ENCODE results near the gene NAALADL2.

The NAALADL2 gene

DNA sequence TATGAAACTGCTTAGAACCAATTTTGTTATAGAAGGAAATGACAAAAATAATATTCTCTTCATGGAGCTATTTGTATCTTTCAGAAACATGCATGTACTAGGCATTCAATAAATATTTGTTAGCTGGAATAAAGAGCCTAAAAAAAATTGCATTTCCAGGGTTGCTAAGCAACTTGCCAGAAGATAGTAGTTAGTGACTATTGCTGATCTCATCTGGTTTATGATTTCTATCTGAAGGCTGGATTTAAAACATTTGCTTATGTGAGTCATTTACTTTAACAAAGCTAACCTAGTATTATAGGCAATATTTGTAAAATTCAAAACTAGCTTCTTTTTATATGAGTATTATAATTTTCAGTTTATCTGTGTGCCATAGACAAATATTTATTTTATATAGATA lies 78.3 kb downstream of the NAALADL2 start:
- ChIA-PET CTCF (no interaction called here), POLR2A (no interaction called here)
- Histone ChIP-seq H3K4me1 (ENCODE audit: control extremely low read depth in 1 of 4, control insufficient read depth in 4 of 4, insufficient read depth in 4 of 4, low read length in 3 of 4) (no peaks in the 10 kb centered on the region), H3K4me3 (ENCODE audit: control insufficient read depth in 1 of 7, extremely low read depth in 1 of 7, insufficient read depth in 4 of 7, low read depth in 2 of 7, low read length in 6 of 7) (no peak overlapping the region), H3K27me3 (replicated peaks in 2 of 5; ENCODE audit: control insufficient read depth in 4 of 5, insufficient read depth in 5 of 5, low read length in 4 of 5) (no peaks in the 10 kb centered on the region), H3K27ac (ENCODE audit: insufficient read depth in 1 of 2, low read depth in 1 of 2, low read length in 2 of 2, poor library complexity in 1 of 2, severe bottlenecking in 2 of 2) (no peak overlapping the region), H3K36me3 (ENCODE audit: control insufficient read depth in 4 of 4, insufficient read depth in 4 of 4, low read length in 3 of 4) (no peaks in the 10 kb centered on the region), H3K9me3 (ENCODE audit: control extremely low read depth in 1 of 5, control insufficient read depth in 4 of 5, insufficient read depth in 2 of 5, low read depth in 1 of 5, low read length in 4 of 5) (peaks cover 0 to 6% (median 0%) of the 10 kb centered on the region in 5 experiments)
- no peak for DNase-seq

DNA sequence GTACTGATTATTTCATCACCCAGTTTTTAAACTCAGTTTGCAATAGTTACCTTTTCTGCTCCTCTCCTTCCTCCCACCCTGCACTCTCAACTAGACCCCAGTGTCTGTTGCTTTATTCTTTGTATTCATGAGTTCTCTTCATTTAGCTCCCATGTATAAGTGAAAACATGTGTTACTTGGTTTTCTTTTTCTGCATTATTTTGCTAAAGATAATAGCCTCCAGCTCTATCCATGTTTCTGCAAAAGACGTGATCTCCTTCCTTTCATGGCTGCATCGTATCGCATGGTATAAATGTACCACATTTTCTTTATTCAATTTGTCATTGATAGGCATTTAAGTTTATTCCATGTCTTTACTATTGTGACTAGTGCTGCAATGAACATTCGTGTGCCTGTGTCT lies 79.0 kb downstream of the NAALADL2 start:
- Histone ChIP-seq H3K27me3 (replicated peaks in 2 of 5; ENCODE audit: control insufficient read depth in 4 of 5, insufficient read depth in 5 of 5, low read length in 4 of 5) (no peaks in the 10 kb centered on the region), H3K4me1 (ENCODE audit: control extremely low read depth in 1 of 4, control insufficient read depth in 4 of 4, insufficient read depth in 4 of 4, low read length in 3 of 4) (no peaks in the 10 kb centered on the region), H3K4me3 (ENCODE audit: control insufficient read depth in 1 of 7, extremely low read depth in 1 of 7, insufficient read depth in 4 of 7, low read depth in 2 of 7, low read length in 6 of 7) (no peak overlapping the region), H3K36me3 (ENCODE audit: control insufficient read depth in 4 of 4, insufficient read depth in 4 of 4, low read length in 3 of 4) (no peaks in the 10 kb centered on the region), H3K27ac (ENCODE audit: insufficient read depth in 1 of 2, low read depth in 1 of 2, low read length in 2 of 2, poor library complexity in 1 of 2, severe bottlenecking in 2 of 2) (no peak overlapping the region), H3K9me3 (ENCODE audit: control extremely low read depth in 1 of 5, control insufficient read depth in 4 of 5, insufficient read depth in 2 of 5, low read depth in 1 of 5, low read length in 4 of 5) (peaks cover 0 to 6% (median 0%) of the 10 kb centered on the region in 5 experiments)
- CTCF ChIA-PET: no interaction called here
- no peak for DNase-seq
- POLR2A ChIA-PET: no interaction called here
- WGBS (ENCODE audit: insufficient coverage): no CpG with 5 or more reads among the region's 4 CpGs

DNA sequence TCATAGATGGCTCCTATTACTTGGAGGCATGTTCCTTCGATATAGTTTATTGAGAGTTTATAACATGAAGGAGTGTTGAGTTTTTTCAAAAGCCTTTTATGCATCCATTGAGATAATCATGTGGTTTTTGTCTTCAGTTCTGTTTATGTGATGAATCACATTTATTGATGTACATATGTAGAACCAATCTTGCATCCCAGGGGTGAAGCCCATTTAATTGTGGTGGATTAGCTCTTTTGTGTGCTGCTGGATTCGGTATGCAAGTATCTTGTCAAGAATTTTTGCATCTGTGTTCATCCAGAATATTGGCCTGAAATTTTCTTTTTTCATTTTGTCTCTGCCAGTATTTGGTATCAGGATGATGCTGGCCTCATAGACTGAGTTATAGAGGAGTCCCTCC lies 81.0 kb downstream of the NAALADL2 start:
- no peaks in the 10 kb centered on the region for H3K27me3 ChIP-seq (replicated peaks in 2 of 5; ENCODE audit: control insufficient read depth in 4 of 5, insufficient read depth in 5 of 5, low read length in 4 of 5)
- H3K9me3 ChIP-seq (ENCODE audit: control extremely low read depth in 1 of 5, control insufficient read depth in 4 of 5, insufficient read depth in 2 of 5, low read depth in 1 of 5, low read length in 4 of 5): peaks cover 0 to 9% (median 3%) of the 10 kb centered on the region in 5 experiments
- no peak overlapping the region for H3K4me3 ChIP-seq (ENCODE audit: control insufficient read depth in 1 of 7, extremely low read depth in 1 of 7, insufficient read depth in 4 of 7, low read depth in 2 of 7, low read length in 6 of 7)
- CTCF ChIA-PET: no interaction called here
- H3K27ac ChIP-seq (ENCODE audit: insufficient read depth in 1 of 2, low read depth in 1 of 2, low read length in 2 of 2, poor library complexity in 1 of 2, severe bottlenecking in 2 of 2): no peak overlapping the region
- POLR2A ChIA-PET: no interaction called here
- H3K36me3 ChIP-seq (ENCODE audit: control insufficient read depth in 4 of 4, insufficient read depth in 4 of 4, low read length in 3 of 4): no peaks in the 10 kb centered on the region
- DNase-seq: no peak
- WGBS (ENCODE audit: insufficient coverage): 100% methylated on average over 2 of the region's 2 CpGs
- H3K4me1 ChIP-seq (ENCODE audit: control extremely low read depth in 1 of 4, control insufficient read depth in 4 of 4, insufficient read depth in 4 of 4, low read length in 3 of 4): no peaks in the 10 kb centered on the region

DNA sequence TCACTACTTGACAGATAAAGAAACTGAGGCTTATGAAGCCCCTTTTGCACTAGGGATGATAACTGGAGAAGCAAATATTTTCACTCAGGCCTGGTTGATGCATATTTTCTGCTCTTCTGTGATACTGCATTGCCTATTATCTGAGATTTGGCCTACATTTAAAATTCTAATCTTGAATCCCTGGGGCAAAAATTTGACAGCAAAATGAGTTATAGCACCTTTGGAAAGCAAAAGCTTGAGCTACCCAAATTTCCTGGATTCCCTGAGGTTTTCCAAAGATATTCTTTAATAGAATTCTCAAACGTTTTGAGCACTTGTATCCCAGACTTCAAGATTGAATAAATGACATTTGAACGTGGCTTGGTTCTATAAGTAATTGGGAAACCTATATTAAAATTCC lies 86.1 kb downstream of the NAALADL2 start:
- Histone ChIP-seq H3K27ac (ENCODE audit: insufficient read depth in 1 of 2, low read depth in 1 of 2, low read length in 2 of 2, poor library complexity in 1 of 2, severe bottlenecking in 2 of 2) (no peak overlapping the region), H3K27me3 (replicated peaks in 2 of 5; ENCODE audit: control insufficient read depth in 4 of 5, insufficient read depth in 5 of 5, low read length in 4 of 5) (no peaks in the 10 kb centered on the region), H3K9me3 (ENCODE audit: control extremely low read depth in 1 of 5, control insufficient read depth in 4 of 5, insufficient read depth in 2 of 5, low read depth in 1 of 5, low read length in 4 of 5) (peaks cover 0 to 9% (median 3%) of the 10 kb centered on the region in 5 experiments), H3K4me3 (ENCODE audit: control insufficient read depth in 1 of 7, extremely low read depth in 1 of 7, insufficient read depth in 4 of 7, low read depth in 2 of 7, low read length in 6 of 7) (no peak overlapping the region), H3K4me1 (ENCODE audit: control extremely low read depth in 1 of 4, control insufficient read depth in 4 of 4, insufficient read depth in 4 of 4, low read length in 3 of 4) (no peaks in the 10 kb centered on the region), H3K36me3 (ENCODE audit: control insufficient read depth in 4 of 4, insufficient read depth in 4 of 4, low read length in 3 of 4) (no peaks in the 10 kb centered on the region)
- ChIA-PET CTCF (no interaction called here), POLR2A (no interaction called here)
- no CpG with 5 or more reads among the region's 2 CpGs for WGBS (ENCODE audit: insufficient coverage)
- no peak for DNase-seq

DNA sequence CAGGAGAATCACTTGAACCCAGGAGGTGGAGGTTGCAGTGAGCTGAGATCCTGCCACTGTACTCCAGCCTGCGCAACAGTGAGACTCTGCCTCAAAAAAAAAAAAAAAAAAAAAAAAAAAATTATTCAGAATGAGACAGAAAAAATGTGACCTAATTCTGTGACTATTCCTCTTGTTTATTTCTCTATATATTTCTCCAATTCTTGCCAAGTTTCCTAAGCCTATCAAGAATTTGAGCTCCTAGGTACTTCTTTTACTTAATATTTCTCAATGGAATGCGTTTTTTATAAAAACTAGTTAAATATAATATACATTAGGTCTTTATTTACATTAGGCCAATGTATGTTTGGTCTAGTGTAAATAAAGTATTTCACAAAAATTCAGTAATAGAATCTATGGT lies 86.8 kb downstream of the NAALADL2 start:
- H3K36me3 ChIP-seq (ENCODE audit: control insufficient read depth in 4 of 4, insufficient read depth in 4 of 4, low read length in 3 of 4): no peaks in the 10 kb centered on the region
- H3K9me3 ChIP-seq (ENCODE audit: control extremely low read depth in 1 of 5, control insufficient read depth in 4 of 5, insufficient read depth in 2 of 5, low read depth in 1 of 5, low read length in 4 of 5): peaks cover 0 to 9% (median 3%) of the 10 kb centered on the region in 5 experiments
- no peak overlapping the region for H3K27ac ChIP-seq (ENCODE audit: insufficient read depth in 1 of 2, low read depth in 1 of 2, low read length in 2 of 2, poor library complexity in 1 of 2, severe bottlenecking in 2 of 2)
- H3K4me1 ChIP-seq (ENCODE audit: control extremely low read depth in 1 of 4, control insufficient read depth in 4 of 4, insufficient read depth in 4 of 4, low read length in 3 of 4): no peaks in the 10 kb centered on the region
- DNase-seq: no peak
- ChIA-PET POLR2A (no interaction called here), CTCF (no interaction called here)
- H3K27me3 ChIP-seq (replicated peaks in 2 of 5; ENCODE audit: control insufficient read depth in 4 of 5, insufficient read depth in 5 of 5, low read length in 4 of 5): no peaks in the 10 kb centered on the region
- no peak overlapping the region for H3K4me3 ChIP-seq (ENCODE audit: control insufficient read depth in 1 of 7, extremely low read depth in 1 of 7, insufficient read depth in 4 of 7, low read depth in 2 of 7, low read length in 6 of 7)
- WGBS (ENCODE audit: insufficient coverage): no CpG with 5 or more reads among the region's 2 CpGs

DNA sequence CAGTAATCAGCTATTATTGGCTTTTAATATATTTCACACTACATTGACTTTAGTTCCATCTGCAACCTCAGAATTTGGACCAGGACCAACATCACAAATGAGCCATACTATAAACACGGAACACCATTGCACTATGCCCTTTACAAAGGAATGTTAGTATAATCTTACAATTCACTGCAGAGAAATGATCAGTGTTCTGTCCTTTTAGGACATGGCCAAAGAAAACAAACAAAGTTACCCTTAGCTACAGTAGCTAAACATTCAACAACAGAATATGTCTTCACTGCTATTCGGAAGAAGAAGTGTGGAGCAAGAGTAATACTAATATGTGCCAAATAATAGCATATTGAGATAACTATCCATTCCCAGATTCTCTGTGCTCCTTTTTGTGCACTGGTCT lies 90.4 kb downstream of the NAALADL2 start:
- no peaks in the 10 kb centered on the region for H3K36me3 ChIP-seq (ENCODE audit: control insufficient read depth in 4 of 4, insufficient read depth in 4 of 4, low read length in 3 of 4)
- DNase-seq: no peak
- POLR2A ChIA-PET: no interaction called here
- no peak overlapping the region for H3K4me3 ChIP-seq (ENCODE audit: control insufficient read depth in 1 of 7, extremely low read depth in 1 of 7, insufficient read depth in 4 of 7, low read depth in 2 of 7, low read length in 6 of 7)
- no CpG with 5 or more reads among the region's 2 CpGs for WGBS (ENCODE audit: insufficient coverage)
- H3K4me1 ChIP-seq (ENCODE audit: control extremely low read depth in 1 of 4, control insufficient read depth in 4 of 4, insufficient read depth in 4 of 4, low read length in 3 of 4): no peaks in the 10 kb centered on the region
- no peaks in the 10 kb centered on the region for H3K9me3 ChIP-seq (ENCODE audit: control extremely low read depth in 1 of 5, control insufficient read depth in 4 of 5, insufficient read depth in 2 of 5, low read depth in 1 of 5, low read length in 4 of 5)
- H3K27ac ChIP-seq (ENCODE audit: insufficient read depth in 1 of 2, low read depth in 1 of 2, low read length in 2 of 2, poor library complexity in 1 of 2, severe bottlenecking in 2 of 2): no peak overlapping the region
- H3K27me3 ChIP-seq (replicated peaks in 2 of 5; ENCODE audit: control insufficient read depth in 4 of 5, insufficient read depth in 5 of 5, low read length in 4 of 5): no peaks in the 10 kb centered on the region
- CTCF ChIA-PET: no interaction called here

DNA sequence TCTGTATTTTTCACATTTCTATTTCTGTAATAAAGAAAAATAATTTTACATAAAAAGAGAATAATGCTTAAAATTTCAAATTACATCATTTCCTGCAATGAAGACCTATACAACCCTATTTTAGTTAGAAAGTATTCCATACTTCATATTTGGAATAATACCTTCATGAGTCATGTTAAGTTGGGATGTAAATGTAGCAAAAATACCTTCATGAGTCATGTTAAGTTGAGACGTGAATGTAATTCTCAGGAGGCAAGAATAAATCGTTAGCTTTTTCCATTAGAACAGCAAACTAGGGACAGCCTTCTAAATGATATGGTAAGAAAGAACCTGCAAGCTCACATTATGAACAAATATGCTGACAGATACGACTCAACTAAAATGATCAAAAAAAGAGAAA lies 91.9 kb downstream of the NAALADL2 start:
- ChIA-PET CTCF (no interaction called here), POLR2A (no interaction called here)
- 100% methylated on average over 2 of the region's 3 CpGs for WGBS (ENCODE audit: insufficient coverage)
- H3K4me3 ChIP-seq (ENCODE audit: control insufficient read depth in 1 of 7, extremely low read depth in 1 of 7, insufficient read depth in 4 of 7, low read depth in 2 of 7, low read length in 6 of 7): no peak overlapping the region
- H3K27me3 ChIP-seq (replicated peaks in 2 of 5; ENCODE audit: control insufficient read depth in 4 of 5, insufficient read depth in 5 of 5, low read length in 4 of 5): no peaks in the 10 kb centered on the region
- H3K27ac ChIP-seq (ENCODE audit: insufficient read depth in 1 of 2, low read depth in 1 of 2, low read length in 2 of 2, poor library complexity in 1 of 2, severe bottlenecking in 2 of 2): no peak overlapping the region
- no peaks in the 10 kb centered on the region for H3K36me3 ChIP-seq (ENCODE audit: control insufficient read depth in 4 of 4, insufficient read depth in 4 of 4, low read length in 3 of 4)
- no peaks in the 10 kb centered on the region for H3K9me3 ChIP-seq (ENCODE audit: control extremely low read depth in 1 of 5, control insufficient read depth in 4 of 5, insufficient read depth in 2 of 5, low read depth in 1 of 5, low read length in 4 of 5)
- H3K4me1 ChIP-seq (ENCODE audit: control extremely low read depth in 1 of 4, control insufficient read depth in 4 of 4, insufficient read depth in 4 of 4, low read length in 3 of 4): no peaks in the 10 kb centered on the region
- DNase-seq: no peak

Measured in common myeloid progenitor, CD34-positive (primary cell).